Cortex of kidney (tissue), 1 donor: Measurements from ENCODE around the gene MCF2L2.

Source experiments
- DNase-seq: peaks from one replicate; lab custom pipeline; 2025; lab: John Stamatoyannopoulos, UW

The MCF2L2 gene

DNA sequence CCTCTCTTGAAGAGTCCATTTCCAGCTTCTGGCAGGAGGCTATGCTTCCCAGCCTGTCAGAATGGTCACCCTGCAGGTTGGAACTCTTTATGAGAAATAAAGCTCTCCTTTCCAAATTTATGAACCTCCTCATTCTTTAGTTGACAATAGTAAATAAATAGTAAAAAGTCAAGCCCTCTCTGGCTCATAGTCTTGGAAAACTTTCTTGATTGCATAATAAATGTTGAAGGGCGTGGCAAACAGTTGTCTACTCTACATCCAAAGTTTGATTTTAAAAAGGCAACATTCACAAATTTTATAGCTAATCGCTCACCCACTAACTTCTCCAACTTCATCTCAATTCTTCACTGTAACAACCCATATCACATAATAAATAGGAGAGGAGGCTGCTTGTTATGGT is 58.8 kb downstream of the MCF2L2 start:
- DNase-seq, result no peak

GRCh38 chr3:183369117-183369516 is 59.3 kb downstream of the MCF2L2 start:
- DNase-seq, result no peak

GRCh38 chr3:183360971-183361624 is 67.3 kb downstream of the MCF2L2 start:
- DNase-seq, result no peak

DNA sequence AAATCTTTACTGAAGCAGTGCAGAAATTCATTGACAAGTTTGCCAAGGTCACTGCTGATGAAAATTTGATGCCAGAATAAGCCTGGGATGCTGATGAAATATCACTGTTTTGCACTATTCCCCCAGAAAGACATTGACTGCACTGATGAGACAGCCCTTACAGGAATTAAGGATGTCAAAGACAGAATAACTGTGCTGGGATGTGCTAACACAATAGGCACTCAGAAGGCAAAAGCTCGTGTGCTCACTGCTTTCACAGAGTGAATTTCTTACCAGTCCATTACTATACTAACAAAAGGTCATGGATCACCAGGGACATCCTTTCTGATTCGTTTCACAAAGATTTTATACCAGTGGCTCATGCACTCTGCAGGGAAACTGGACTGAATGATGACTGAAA is 69.4 kb downstream of the MCF2L2 start:
- DNase-seq, result no peak

- DNase-seq, result no peak
Observed at GRCh38 chr3:183357564-183358079, 70.8 kb downstream of the MCF2L2 start.

GRCh38 chr3:183356920-183357319 is 71.5 kb downstream of the MCF2L2 start:
- DNase-seq, result no peak

GRCh38 chr3:183354874-183355273 is 73.5 kb downstream of the MCF2L2 start:
- DNase-seq, result no peak

DNA sequence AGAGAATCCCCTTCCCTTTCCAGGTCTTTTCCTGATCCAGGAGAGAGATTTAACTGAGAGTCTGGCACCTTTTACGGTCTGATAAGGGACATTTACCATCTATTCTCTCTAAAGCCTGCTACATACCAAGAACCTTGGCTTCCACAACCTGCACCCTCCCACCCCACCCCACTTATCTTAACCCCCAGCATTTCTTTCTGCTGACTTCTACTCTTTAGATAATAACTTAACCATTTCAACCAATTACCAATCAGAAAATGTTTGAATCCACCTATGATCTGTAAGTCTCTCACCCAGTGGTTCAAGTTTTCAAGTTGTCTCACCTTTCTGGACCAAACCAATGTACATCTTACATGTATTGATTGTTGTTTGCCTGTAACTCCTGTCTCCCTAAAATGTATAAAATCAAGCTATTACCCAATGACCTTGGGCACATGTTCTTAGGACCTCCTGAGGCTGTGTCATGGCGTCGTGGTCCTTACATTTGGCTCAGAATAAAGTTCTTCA is 74.0 kb downstream of the MCF2L2 start:
- DNase-seq, result no peak

DNA sequence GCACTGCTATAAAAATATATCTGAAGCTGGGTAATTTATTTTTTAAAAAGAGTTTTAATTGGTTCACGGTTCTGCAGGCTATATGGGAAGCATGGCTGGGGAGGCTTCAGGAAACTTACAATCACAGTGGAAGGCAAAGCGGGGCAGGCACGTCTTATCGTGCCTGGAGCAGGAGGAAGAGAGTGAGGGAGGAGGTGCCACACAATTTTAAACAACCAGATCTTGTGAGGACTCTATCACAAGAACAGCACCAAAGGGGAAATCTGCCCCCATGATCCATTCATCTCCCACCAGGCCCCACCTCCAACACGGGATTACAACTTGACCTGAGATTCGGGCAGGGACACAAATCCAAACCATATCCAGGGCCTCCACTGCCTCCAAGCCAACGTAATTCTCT is 75.0 kb downstream of the MCF2L2 start:
- no peak for DNase-seq

GRCh38 chr3:183350164-183350563 is 78.3 kb downstream of the MCF2L2 start:
- DNase-seq, result no peak

DNA sequence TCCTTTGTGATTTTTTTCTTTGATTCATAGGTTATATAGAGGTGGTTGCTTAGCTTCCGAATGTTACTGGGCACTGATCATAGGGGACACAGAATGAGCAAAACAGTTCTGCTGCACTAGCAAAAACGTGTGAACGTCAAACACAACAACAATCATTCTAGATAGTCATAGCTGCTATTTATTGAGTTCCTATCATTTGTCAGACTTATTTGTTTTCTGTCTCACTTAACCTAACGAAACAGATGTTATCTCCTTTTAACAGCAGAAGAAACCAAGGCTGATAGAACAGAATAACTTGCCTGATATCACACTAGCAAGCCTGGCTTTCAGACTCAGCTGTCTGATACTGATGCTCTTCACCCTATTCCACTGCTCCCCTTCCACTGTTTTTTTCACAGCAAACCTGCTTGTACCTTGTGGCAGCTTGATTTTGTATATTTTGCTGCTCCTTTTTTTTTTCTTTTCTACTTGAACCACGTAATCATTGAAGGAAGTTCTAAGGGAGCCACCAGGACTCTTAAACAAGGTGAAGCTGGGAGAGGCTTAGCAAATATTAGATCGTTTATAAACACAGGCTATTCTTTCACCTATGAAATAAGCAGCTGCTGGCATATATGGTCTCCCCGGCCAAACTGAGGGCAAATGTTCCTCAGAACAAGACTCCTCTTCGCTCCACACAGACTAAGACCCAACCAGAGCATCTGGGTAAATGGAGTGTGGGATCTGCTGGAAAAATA is 78.8 kb downstream of the MCF2L2 start:
- no peak for DNase-seq

GRCh38 chr3:183342824-183343223 is 85.6 kb downstream of the MCF2L2 start:
- DNase-seq, result no peak

DNA sequence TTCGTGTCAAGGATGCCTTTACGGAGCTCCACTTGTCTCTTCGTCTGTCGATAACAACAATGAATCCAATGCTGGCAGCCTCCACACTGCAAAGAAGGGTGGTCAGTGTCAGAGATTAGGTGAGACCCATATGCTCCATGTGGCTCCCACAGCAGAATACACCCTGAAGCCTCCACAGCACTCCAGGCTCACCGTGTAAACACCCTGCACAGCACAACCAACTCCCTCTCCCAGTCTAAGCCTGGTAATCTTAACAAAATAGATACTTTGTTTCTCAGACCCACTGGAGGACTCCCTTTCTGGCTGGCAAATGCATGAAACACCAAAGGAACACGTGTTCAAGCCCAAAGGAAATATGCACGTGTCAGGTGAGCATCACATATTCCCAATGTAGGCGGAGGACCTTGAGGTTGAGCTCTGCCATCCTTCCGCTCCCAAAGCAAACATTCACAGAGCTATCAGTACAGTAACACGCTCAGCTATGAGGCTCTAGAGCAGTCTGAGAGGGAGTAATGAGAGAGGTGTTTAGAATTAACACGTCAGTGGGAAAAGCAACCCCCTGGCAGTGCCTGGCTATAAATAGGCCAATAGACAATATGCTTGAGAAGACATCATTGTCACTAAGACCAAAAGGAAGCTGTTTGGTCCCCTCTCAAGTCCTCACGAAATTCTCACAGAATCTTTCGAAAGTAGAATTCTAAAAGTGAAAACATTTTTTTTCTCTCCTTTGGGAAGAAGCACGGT is 86.7 kb downstream of the MCF2L2 start:
- DNase-seq, result no peak

DNA sequence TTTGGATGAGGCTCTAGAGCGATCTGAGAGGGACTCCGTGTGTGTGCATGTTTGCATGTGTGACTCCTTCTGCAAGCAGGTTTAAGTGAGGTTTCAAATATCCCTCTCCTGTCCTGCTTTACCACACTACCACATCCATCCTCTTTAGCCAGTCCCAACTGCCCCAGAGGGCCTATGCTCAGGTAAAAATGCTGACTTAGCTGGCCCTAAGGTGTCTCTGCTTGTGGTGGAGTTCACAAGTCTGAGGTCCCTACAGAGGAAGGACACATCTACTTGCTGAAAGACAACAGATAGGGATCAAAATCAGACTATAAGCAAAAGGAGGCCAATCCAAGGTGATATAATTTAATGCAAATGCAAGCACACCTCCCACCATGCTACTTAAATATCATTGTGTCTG is 88.2 kb downstream of the MCF2L2 start:
- DNase-seq, result no peak

DNA sequence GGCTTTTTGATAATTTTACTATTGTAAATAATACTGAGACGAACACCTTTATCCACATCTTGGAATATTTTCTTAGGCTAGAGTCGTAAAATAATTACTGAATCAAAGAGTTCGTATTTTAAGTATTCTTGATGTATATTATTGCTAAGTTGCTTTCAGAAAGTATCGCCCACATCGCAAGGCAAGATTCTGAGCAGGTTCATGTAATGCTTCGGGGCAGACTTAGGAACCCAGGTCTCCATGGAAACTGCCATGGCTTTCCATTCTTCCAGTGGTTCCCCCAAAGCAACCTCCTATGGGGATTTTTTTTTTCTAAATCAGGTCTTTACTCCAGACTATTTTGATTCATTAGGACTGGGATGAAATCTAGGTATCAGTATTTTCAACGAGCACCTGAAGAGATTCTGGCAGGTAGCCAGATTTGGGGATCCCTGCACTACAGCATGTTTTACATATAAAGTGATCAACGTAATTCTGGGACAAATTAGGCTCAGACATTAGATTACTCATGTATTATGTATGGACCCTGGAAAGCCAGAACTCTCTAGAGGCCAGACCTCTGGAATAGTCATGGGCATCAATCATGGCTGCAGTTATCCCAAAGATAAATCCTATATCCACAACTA is 88.8 kb downstream of the MCF2L2 start:
- no peak for DNase-seq

DNA sequence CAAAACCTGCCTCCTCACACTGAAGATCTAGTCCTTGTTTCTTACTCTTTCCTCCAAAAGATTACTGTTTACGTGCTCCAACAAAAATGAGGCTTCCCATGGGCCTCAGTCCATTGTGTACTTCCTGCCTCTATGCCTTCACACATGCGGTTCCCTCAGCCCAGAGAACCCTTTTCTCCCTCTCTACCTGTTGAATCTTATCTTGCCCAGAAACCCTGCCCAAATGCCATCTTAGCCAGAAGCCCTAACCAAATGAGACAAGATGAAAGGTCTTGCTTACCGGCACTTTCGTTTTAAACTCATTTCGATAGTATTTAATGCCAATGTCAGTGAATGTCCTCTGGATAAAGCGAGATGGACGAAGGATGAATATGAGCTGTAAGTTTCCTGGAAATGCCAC is 89.9 kb downstream of the MCF2L2 start:
- no peak for DNase-seq

- DNase-seq, result no peak
Observed at GRCh38 chr3:183332487-183332886, 95.9 kb downstream of the MCF2L2 start.

DNA sequence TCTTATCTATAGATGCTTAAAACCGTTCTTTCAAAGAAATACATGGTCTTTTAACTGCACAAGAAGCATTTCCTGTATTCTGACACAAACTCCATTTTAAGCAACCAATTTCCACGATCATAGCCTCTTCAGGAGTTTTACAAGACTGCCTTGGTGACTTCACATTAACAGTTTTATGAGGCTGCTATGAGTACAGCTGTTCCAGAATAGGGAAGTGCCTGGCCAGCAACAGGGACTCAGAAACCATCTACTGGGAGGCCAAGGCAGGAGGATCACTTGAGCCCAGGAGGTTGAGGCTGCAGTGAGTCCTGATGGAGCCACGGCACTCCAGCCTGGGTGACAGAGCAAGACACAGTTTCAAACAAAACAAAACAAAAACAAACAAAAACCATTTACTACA is 96.9 kb downstream of the MCF2L2 start:
- no peak for DNase-seq

DNA sequence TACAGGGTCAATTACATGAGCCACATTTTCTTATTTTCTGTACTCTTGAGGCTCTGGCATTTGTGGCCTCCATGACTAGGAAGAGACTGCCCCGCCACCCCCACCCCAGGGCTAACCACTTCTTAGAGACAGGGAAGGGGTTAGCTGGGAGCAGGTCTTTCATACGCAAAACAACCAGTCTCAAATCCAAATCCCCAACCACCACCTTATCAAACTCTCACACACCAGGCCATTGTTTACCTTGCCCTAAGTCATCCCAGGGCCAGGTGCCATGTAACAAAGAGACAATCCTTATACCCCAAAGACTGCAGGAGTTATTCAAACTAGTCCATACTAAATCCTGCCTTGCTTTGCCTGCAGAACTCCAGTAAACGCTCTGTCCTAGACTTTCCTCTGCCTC is 97.5 kb downstream of the MCF2L2 start:
- no peak for DNase-seq

DNA sequence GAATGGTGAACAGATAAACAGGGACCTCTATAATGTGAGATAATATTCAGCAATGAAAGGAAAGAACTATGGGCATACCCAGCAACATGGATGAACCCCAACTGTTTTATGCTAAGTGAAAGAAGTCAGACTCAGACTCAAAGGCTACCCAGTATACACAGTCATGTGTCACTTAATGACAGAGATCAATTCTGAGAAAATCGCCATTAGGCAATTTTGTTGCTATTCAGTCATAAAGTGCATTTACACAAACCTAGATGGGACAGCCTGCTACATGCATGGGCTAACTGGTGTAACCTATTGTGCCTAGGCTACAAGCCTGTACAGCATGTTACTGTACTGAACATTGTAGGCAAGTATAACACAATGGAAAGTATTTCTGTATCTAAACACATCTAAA is 98.9 kb downstream of the MCF2L2 start:
- no peak for DNase-seq

GRCh38 chr3:183328823-183329222 is 99.6 kb downstream of the MCF2L2 start:
- DNase-seq, result no peak

GRCh38 chr3:183328164-183328563 is 100.3 kb downstream of the MCF2L2 start:
- no peak for DNase-seq
